Measurements from ENCODE around the gene NHSL2. TPM values are rescaled to one million over a fixed set of nuclear protein-coding genes. Genes with fewer than 3 reads are reported as not detected.

The NHSL2 gene
- total and polyA plus RNA-seq, 2 experiments from 2014 or later = 4.7 to 9.5 TPM

GRCh38 chrX:72020788-72021187 lies 110.1 kb downstream of the NHSL2 start:
- Histone ChIP-seq H3K27me3 (ENCODE audit: insufficient read depth) (peaks cover 11% of the 10 kb centered on the region), H3K4me2 (no peak overlapping the region), H3K4me1 (ENCODE audit: insufficient read depth) (no peaks in the 10 kb centered on the region; the same call in 1 of the 2 replicates), H4K20me1 (replicated peaks; ENCODE audit: insufficient read depth) (no peaks in the 10 kb centered on the region), H3K27ac (ENCODE audit: low read depth) (no peak overlapping the region), H3F3A (replicated peaks; ENCODE audit: low read depth) (no peaks in the 10 kb centered on the region), H3K4me3 (no peak overlapping the region), H3K79me2 (replicated peaks; ENCODE audit: insufficient read depth) (no peaks in the 10 kb centered on the region), H2AFZ (no peak overlapping the region), H3K36me3 (ENCODE audit: insufficient read depth) (no peaks in the 10 kb centered on the region), H3K9me2 (ENCODE audit: insufficient read depth) (no peaks in the 10 kb centered on the region)
- DNase-seq (ENCODE audit: low spot score) (no peak), ATAC-seq (no peak)
- no peaks in the 10 kb centered on the region for H3K9me3 Mint-ChIP-seq
- H3K4me3 Mint-ChIP-seq = no peak overlapping the region
- peaks cover 17% of the 10 kb centered on the region for H3K27me3 Mint-ChIP-seq (ENCODE audit: insufficient read depth, low read depth, poor library complexity)
- TF ChIP-seq CREB1 (CRISPR knock-in tag; IDR thresholded peaks at IDR 0.05; ENCODE audit: low read depth) (no peak), ZNF462 (CRISPR knock-in tag; IDR thresholded peaks at IDR 0.05) (no peak), EZH2phosphoT487 (IDR thresholded peaks at IDR 0.05; ENCODE audit: unreplicated experiment) (no peak), POLR2AphosphoS5 (IDR thresholded peaks at IDR 0.05; ENCODE audit: low read depth) (no peak), ZNF114 (CRISPR knock-in tag; IDR thresholded peaks at IDR 0.05) (no peak), JUNB (IDR thresholded peaks at IDR 0.05; ENCODE audit: unreplicated experiment) (no peak), STAT1 (IDR thresholded peaks at IDR 0.05; ENCODE audit: unreplicated experiment) (no peak), EZH2 (IDR thresholded peaks at IDR 0.05; ENCODE audit: low read depth, unreplicated experiment) (no peak), ZNF331 (CRISPR knock-in tag; IDR thresholded peaks at IDR 0.05; ENCODE audit: low read depth) (no peak), NANOG (IDR thresholded peaks at IDR 0.05; ENCODE audit: borderline replicate concordance) (no peak)
- TF ChIP-seq, protein P1, sequence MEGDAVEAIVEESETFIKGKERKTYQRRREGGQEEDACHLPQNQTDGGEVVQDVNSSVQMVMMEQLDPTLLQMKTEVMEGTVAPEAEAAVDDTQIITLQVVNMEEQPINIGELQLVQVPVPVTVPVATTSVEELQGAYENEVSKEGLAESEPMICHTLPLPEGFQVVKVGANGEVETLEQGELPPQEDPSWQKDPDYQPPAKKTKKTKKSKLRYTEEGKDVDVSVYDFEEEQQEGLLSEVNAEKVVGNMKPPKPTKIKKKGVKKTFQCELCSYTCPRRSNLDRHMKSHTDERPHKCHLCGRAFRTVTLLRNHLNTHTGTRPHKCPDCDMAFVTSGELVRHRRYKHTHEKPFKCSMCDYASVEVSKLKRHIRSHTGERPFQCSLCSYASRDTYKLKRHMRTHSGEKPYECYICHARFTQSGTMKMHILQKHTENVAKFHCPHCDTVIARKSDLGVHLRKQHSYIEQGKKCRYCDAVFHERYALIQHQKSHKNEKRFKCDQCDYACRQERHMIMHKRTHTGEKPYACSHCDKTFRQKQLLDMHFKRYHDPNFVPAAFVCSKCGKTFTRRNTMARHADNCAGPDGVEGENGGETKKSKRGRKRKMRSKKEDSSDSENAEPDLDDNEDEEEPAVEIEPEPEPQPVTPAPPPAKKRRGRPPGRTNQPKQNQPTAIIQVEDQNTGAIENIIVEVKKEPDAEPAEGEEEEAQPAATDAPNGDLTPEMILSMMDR (conservative IDR thresholded peaks at IDR 0.05; ENCODE audit: low read depth in 2 of 2) = no peak
- TF ChIP-seq, protein P2, sequence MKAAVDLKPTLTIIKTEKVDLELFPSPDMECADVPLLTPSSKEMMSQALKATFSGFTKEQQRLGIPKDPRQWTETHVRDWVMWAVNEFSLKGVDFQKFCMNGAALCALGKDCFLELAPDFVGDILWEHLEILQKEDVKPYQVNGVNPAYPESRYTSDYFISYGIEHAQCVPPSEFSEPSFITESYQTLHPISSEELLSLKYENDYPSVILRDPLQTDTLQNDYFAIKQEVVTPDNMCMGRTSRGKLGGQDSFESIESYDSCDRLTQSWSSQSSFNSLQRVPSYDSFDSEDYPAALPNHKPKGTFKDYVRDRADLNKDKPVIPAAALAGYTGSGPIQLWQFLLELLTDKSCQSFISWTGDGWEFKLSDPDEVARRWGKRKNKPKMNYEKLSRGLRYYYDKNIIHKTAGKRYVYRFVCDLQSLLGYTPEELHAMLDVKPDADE (IDR thresholded peaks at IDR 0.05) = no peak
- TF ChIP-seq, protein P3, sequence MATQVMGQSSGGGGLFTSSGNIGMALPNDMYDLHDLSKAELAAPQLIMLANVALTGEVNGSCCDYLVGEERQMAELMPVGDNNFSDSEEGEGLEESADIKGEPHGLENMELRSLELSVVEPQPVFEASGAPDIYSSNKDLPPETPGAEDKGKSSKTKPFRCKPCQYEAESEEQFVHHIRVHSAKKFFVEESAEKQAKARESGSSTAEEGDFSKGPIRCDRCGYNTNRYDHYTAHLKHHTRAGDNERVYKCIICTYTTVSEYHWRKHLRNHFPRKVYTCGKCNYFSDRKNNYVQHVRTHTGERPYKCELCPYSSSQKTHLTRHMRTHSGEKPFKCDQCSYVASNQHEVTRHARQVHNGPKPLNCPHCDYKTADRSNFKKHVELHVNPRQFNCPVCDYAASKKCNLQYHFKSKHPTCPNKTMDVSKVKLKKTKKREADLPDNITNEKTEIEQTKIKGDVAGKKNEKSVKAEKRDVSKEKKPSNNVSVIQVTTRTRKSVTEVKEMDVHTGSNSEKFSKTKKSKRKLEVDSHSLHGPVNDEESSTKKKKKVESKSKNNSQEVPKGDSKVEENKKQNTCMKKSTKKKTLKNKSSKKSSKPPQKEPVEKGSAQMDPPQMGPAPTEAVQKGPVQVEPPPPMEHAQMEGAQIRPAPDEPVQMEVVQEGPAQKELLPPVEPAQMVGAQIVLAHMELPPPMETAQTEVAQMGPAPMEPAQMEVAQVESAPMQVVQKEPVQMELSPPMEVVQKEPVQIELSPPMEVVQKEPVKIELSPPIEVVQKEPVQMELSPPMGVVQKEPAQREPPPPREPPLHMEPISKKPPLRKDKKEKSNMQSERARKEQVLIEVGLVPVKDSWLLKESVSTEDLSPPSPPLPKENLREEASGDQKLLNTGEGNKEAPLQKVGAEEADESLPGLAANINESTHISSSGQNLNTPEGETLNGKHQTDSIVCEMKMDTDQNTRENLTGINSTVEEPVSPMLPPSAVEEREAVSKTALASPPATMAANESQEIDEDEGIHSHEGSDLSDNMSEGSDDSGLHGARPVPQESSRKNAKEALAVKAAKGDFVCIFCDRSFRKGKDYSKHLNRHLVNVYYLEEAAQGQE (IDR thresholded peaks at IDR 0.05; ENCODE audit: unreplicated experiment) = no peak
- no peak overlapping the region for H3K27ac Mint-ChIP-seq
- H3K4me1 Mint-ChIP-seq = peaks cover 13% of the 10 kb centered on the region
- peaks cover 6% of the 10 kb centered on the region; the same call in 2 of the 3 replicates for H3K36me3 Mint-ChIP-seq (ENCODE audit: low read depth)

Measured in GM23338 (cell line).